Aorta (tissue), 5 donors: Measurements from ENCODE around the gene OLFM1. TPM values are rescaled to one million over a fixed set of nuclear protein-coding genes. Genes with fewer than 3 reads are reported as not detected.

Experiments
- ATAC-seq: fragments of 200-7000 bp; cut with Tn5 transposase; one replicate; pipeline ENCODE4 v1.9.1; 2022; ENCODE audit warnings: moderate library complexity; ENCODE audit not compliant: low FRiP score
- DNase-seq, 2 donors: peaks; one replicate each; pipeline ENCODE4 v3.0.0-alpha.2; 2020
- H3K27ac ChIP-seq, 2 donors: one replicate each; pipeline ENCODE4 v1.5.1; 2013; ENCODE audit warnings: low read length in 2 of 2, mild to moderate bottlenecking in 2 of 2, moderate library complexity in 2 of 2, control low read depth in 1 of 2, inconsistent platforms in 1 of 2, low read depth in 1 of 2
- H3K27me3 ChIP-seq, 2 donors: one replicate each; pipeline ENCODE4 v1.6.1; 2013; ENCODE audit warnings: control low read depth in 1 of 2, low read length in 1 of 2, mild to moderate bottlenecking in 1 of 2, moderate library complexity in 1 of 2; ENCODE audit not compliant: insufficient read depth in 2 of 2, control insufficient read depth in 1 of 2
- H3K36me3 ChIP-seq, 2 donors: one replicate each; pipeline ENCODE4 v1.6.1; 2013; ENCODE audit warnings: control low read depth in 1 of 2, low read length in 1 of 2, mild to moderate bottlenecking in 1 of 2; ENCODE audit not compliant: insufficient read depth in 2 of 2, control insufficient read depth in 1 of 2
- H3K4me1 ChIP-seq, 2 donors: one replicate each; pipeline ENCODE4 v1.6.1; 2013; ENCODE audit warnings: low read length in 2 of 2, control low read depth in 1 of 2, mild to moderate bottlenecking in 1 of 2, moderate library complexity in 1 of 2; ENCODE audit not compliant: insufficient read depth in 2 of 2, control insufficient read depth in 1 of 2
- H3K4me3 ChIP-seq, 2 donors: one replicate each; pipeline ENCODE4 v1.5.1; 2013; ENCODE audit warnings: low read length in 2 of 2, control low read depth in 1 of 2, mild to moderate bottlenecking in 1 of 2
- H3K9me3 ChIP-seq: one replicate; pipeline ENCODE4 v1.6.1; 2013; ENCODE audit warnings: mild to moderate bottlenecking, low read length; ENCODE audit not compliant: control insufficient read depth
- WGBS, 2 donors: extraction: QIAGEN DNeasy Blood & Tissue Kit; methylation state at CpG; one replicate each; pipeline ENCODE4 v1.1.7; 2013; 5-methylcytosine and 5-hydroxymethylcytosine counted together
- intact Hi-C, 2 donors: fragments of 100-400 bp; cut with DNase I; formaldehyde crosslinking; loops; one replicate each; pipeline versions ENCODE4 v1.14.2 to v1.15.0; 2022
- polyA plus RNA-seq, 2 donors: library from polyadenylated mRNA; stranded (reverse); fragments of 200-250 nt; gene quantifications; one replicate each; pipeline ENCODE4 v1.2.3, GENCODE V29; 2013
- total RNA-seq, 2 donors: library from RNA; stranded (reverse); fragmentation: NEBNext Ultra II Directional; extraction: Animal tissue kit (Norgen Biotek cat#: 25700); gene quantifications; one replicate each; pipeline ENCODE4 v1.2.1, GENCODE V29; 2021
- donor health status: healthy with polysubstance abuse.
- donor health status: Bipolar disorder and iron deficiency.
- donor health status: DM: no; HTN: no; CAD: no.
- donor health status: DM: no; HTN: no; CAD: no.
- donor health status: DM: yes; HTN: yes; CAD: no.

Gene OLFM1
- total and polyA plus RNA-seq, 4 donors, result 3.5 to 63.0 (median 14.8) TPM

DNA sequence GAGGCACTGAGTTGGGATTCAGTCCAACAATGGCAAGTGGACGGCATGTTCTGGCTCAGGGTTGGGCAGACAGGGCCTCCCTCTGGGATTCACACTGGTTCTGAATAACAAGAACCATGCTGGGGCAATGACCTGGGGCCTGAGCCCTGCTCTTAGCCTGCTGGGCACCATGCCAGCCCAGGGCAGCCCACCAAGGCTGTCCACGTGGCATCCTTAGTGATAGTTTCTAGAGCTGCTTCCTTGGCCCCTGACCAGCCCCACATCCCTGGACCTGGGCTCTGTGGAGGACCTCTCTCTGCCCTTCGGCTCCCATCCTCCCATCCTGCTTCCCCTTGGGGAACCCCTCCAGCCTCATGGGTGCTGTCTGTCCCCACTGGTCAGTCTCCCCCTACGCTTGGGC is 22.3 kb upstream of the OLFM1 start:
- ATAC-seq (no peak), DNase-seq (peak in 1 of 2 donors; percentile 51)
- H3K27me3 ChIP-seq, result no peaks in the 10 kb centered on the region
- no peaks in the 10 kb centered on the region for H3K36me3 ChIP-seq
- peaks cover 2% of the 10 kb centered on the region for H3K9me3 ChIP-seq
- H3K4me1 ChIP-seq, result no peaks in the 10 kb centered on the region
- WGBS, 2 donors, result 77 to 82% methylated on average over 4 of the region's 4 CpGs
- no peak overlapping the region for H3K4me3 ChIP-seq
- no peak overlapping the region for H3K27ac ChIP-seq
- intact Hi-C loops, result no loop called here

DNA sequence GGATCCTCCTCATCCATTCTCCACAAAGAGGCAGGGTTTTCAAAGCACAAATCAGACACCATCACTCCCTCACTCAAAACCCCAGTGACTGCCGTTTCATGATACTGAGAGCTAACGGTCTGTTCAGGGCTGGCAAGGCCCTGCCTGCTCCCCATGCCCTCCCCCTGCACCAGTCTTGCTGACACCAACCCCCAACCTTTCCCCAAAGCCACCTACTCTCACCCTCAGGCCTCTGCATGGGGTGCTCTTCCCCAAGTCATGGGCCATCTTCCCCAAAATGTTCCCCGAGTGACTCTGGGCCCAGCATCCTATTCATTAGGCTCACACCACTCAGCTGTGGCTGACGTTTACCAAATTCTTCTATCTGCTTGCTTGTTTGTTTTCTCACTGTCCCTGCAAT is 21.7 kb upstream of the OLFM1 start:
- Histone ChIP-seq H3K4me3 (no peak overlapping the region), H3K27me3 (no peaks in the 10 kb centered on the region), H3K36me3 (no peaks in the 10 kb centered on the region), H3K27ac (no peak overlapping the region), H3K9me3 (peaks cover 2% of the 10 kb centered on the region), H3K4me1 (no peaks in the 10 kb centered on the region)
- peak in 1 of 2 donors; percentile 9 for DNase-seq
- ATAC-seq, result no peak
- intact Hi-C loops, result no loop called here
- WGBS, 2 donors, result 60 to 61% methylated on average over 4 of the region's 4 CpGs

DNA sequence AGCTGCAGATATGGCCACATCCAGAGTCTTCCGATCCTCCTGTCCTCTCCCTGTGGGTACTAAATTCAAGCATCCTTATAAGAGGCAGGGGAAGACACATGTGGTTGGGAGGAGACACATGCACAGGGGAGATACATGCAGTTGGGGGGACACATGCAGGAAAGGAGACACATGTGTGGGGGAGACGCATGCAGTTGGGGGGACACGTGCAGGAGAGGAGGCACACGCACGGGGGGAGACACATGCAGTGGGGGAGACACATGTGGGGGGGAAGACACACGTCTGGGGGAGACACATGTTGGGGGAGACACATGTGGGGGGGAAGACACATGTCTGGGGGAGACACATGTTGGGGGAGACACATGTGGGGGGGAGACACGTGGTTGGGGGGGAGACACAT is 21.2 kb upstream of the OLFM1 start:
- no peaks in the 10 kb centered on the region for H3K36me3 ChIP-seq
- no peaks in the 10 kb centered on the region for H3K27me3 ChIP-seq
- no peaks in the 10 kb centered on the region for H3K4me1 ChIP-seq
- DNase-seq (peak; percentile 8 to 33), ATAC-seq (no peak)
- peaks cover 2% of the 10 kb centered on the region for H3K9me3 ChIP-seq
- intact Hi-C loops, result no loop called here
- no peak overlapping the region for H3K4me3 ChIP-seq
- no peak overlapping the region for H3K27ac ChIP-seq
- WGBS, 2 donors, result 78 to 84% methylated on average over 7 of the region's 7 CpGs

DNA sequence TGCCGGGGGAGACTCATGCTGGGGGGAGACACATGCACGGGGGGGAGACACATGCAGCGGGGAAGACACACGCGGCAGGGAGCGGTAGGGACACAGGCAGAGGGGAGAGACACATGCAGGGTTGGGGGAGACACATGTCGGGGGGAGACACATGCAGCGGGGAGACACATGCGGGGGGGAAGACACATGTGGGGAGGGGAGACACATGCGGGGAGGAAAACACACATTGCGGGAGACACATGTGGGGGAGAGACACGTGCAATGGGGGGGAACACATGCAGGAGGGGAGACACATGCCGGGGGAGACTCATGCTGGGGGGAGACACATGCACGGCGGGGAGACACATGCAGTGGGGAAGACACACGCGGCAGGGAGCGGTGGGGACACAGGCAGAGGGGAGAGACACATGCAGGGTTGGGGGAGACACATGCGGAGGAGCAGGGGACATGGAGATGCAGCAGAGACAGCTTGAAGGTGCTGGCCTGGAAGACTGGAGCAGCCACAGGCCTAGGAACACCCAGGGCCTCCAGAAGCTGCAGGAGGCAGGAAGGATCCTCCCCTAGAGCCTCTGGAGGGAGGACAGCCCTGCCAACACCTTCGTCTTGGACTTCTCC is 20.3 kb upstream of the OLFM1 start:
- Histone ChIP-seq H3K4me3 (no peak overlapping the region), H3K27ac (no peak overlapping the region), H3K4me1 (no peaks in the 10 kb centered on the region), H3K27me3 (no peaks in the 10 kb centered on the region), H3K36me3 (no peaks in the 10 kb centered on the region), H3K9me3 (peaks cover 2% of the 10 kb centered on the region)
- WGBS, 2 donors, result 85 to 86% methylated on average over 20 of the region's 20 CpGs
- intact Hi-C loops, result no loop called here
- DNase-seq (peak; percentile 30 to 64), ATAC-seq (no peak)

DNA sequence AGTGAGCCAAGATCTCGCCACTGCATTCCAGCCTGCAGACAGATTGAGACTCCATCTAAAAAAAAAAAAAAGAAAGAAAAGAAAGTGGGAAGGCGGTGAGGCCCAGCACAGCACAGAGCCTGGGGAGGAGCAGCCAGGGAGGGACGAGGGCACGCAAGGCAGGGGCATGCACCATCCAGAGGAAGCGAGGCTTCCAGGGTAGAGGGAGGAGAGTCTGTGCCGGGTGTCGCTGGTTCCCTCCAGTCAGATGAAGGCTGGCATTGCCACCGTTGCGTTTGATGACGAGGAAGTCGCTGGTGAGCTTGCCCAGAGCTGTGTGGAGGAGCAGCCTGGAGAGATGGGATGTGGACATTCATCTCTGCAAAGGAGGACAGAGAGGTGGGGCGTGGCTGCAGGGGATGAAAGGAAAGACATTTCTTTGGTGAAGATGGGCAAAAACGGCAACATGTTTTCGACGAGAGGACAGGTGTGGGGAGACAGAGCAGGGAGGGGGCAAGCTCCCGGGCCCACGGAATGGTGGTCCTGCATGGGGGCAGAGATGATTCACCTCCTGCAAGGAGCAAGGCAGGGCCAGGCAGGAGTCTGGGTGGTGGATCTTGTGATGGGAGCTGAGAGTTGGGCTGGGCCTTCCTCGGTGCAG is 18.6 kb upstream of the OLFM1 start:
- 72 to 73% methylated on average over 18 of the region's 18 CpGs for WGBS, 2 donors
- Histone ChIP-seq H3K27ac (no peak overlapping the region), H3K4me1 (no peaks in the 10 kb centered on the region), H3K9me3 (peaks cover under 1% of the 10 kb centered on the region), H3K36me3 (no peaks in the 10 kb centered on the region), H3K27me3 (no peaks in the 10 kb centered on the region), H3K4me3 (no peak overlapping the region)
- DNase-seq (peak; percentile 26 to 51), ATAC-seq (no peak)
- intact Hi-C loops, result no loop called here

DNA sequence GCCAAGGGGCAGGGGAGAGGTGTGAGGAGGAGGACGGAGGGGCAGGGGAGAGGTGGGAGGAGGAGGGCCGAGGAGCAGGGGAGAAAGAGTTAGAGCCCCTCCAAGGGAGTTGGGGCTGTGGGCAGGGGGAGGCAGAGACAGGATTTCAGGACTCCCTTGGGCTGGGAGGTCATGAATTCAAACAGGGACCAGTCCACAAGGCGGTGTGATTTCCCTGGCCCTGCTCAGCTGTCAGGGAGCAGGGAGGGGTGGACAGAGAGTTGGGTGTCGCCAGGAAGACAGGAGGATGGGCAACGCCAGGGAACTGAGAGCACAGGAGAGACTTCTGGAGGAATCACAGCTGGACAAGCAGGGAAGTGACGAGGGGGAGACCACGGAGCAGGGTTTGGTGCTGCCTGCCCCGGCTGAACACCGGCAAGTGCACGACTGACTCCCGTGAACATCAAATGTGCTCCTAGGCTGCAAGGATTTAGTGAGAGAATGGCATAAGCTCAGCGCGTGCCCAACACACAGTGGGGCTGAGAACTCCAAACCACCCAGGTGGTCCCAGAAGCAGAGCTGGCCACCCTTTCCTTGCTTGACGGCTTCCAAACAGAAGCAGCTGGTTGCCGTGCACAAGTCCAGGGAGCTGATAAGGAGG is 17.8 kb upstream of the OLFM1 start:
- no peaks in the 10 kb centered on the region for H3K27me3 ChIP-seq
- 26 to 29% methylated on average over 15 of the region's 15 CpGs for WGBS, 2 donors
- intact Hi-C loops, result no loop called here
- H3K9me3 ChIP-seq, result no peaks in the 10 kb centered on the region
- no peaks in the 10 kb centered on the region for H3K4me1 ChIP-seq
- ATAC-seq, result no peak
- peak; percentile 21 to 49 for DNase-seq
- no peak overlapping the region for H3K27ac ChIP-seq
- H3K36me3 ChIP-seq, result no peaks in the 10 kb centered on the region
- H3K4me3 ChIP-seq, result no peak overlapping the region

DNA sequence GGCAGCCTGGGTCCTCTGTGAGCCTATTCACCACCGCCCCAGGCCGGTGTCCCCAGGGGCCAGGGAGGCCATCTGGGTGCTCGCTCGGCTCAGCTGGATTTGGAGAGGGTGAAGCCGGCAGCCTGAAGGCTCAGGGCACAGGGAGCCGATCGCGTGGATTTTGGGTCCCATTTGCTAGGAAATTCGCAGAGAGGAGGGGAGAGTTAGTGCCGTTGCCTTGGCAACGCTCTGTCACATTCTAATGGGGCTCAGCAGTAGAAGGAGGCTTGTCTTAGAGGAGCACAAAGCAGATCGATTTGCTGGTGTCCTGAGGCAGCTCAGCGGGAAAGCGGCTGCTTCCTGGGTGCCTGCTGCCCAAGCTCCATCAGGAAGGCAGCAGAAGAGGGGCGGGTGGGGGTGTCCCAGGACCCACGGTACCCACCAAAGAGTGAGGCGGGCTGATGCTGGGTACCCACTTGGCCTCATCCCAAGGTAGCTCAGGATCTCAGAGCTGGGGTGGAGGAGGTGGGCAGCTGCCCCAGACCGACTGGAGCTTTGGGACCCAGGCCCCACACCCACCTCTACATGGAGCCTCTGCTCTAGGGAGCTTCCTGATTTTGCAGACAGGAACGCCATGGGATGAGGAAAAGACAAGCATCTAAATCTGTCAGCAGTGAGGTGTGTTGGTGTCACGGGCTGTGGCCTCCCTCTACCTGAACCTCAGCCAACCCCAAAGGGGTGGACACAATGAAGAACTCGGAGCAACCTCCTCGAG is 17.1 kb upstream of the OLFM1 start:
- 37 to 40% methylated on average over 22 of the region's 22 CpGs for WGBS, 2 donors
- ATAC-seq, result no peak
- DNase-seq, result peak; percentile 30 to 50
- Histone ChIP-seq H3K4me1 (no peaks in the 10 kb centered on the region), H3K4me3 (no peak overlapping the region), H3K9me3 (no peaks in the 10 kb centered on the region), H3K27ac (no peak overlapping the region), H3K27me3 (no peaks in the 10 kb centered on the region), H3K36me3 (no peaks in the 10 kb centered on the region)
- intact Hi-C loops, result no loop called here

DNA sequence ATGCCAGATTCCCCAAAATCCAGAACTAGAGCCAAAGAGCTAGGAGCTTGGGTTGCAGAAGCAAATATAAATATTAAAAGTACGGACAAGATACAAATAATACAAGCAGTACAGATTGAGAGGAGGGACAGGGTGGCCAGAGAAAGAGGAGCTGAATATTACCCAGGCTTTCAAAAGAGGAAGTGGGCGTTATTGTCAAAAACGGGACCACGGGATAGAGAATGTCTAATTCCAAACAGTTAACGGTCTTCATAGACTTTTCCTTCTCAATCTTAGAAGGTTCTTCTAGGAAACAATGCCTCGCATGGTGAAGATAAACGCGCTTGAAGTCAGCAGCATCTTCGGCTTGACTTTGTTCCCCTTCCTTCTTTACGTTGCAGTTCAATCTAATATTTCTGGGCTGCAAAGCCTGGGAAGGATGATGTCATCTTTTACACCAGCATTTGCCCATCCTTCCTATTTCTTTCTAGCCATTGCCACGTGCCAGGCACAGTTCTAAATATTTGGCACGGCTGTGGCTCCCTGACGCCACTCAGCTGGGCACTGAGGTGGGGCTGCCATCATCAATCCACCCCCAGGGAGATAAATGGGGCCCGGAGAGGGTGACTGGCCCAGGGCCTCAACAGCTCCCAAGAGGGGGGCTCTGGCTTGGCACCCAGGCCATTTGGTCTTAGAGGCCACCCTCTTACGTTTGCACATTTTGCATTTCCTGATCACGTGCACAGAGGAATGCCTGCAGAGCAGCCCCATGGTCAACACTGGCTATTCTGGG is 16.3 kb upstream of the OLFM1 start:
- ATAC-seq (no peak), DNase-seq (peak; percentile 13 to 16)
- Histone ChIP-seq H3K27ac (no peak overlapping the region), H3K4me3 (no peak overlapping the region), H3K4me1 (no peaks in the 10 kb centered on the region), H3K36me3 (no peaks in the 10 kb centered on the region), H3K9me3 (no peaks in the 10 kb centered on the region), H3K27me3 (no peaks in the 10 kb centered on the region)
- 58 to 63% methylated on average over 16 of the region's 16 CpGs for WGBS, 2 donors
- intact Hi-C loops, result no loop called here
